Measurements from ENCODE around the gene OR4K14. TPM values are rescaled to one million over a fixed set of nuclear protein-coding genes. Genes with fewer than 3 reads are reported as not detected.

OR4K14 gene
- not detected for total RNA-seq

- H3K4me3 ChIP-seq, result no peak within 1 kb of the TSS
- no peaks in the 10 kb centered on the region for H3K9me3 ChIP-seq
- no peak within 1 kb of the TSS for H3K27ac ChIP-seq
- no peaks in the 10 kb centered on the region for H3K36me3 ChIP-seq
- no peaks in the 10 kb centered on the region for H3K27me3 ChIP-seq
- no peak for TF ChIP-seq CTCF (IDR thresholded peaks at IDR 0.05)
- no peaks in the 10 kb centered on the region for H3K4me1 ChIP-seq
- H3K9ac ChIP-seq (ENCODE audit: low read depth in 2 of 2, low read length in 2 of 2), result no peak within 1 kb of the TSS
- DNase-seq, result no peak
- intact Hi-C loops (cut with DNase I), result no loop called here
Measured at GRCh38 chr14:20019257-20019865, at the start of gene OR4K14. TSS of gene OR4K14 (minus strand) at chr14:20019307. CDS start at chr14:20015193, 4,114 bp downstream.

- DNase-seq, result no peak
- no peaks in the 10 kb centered on the region for H3K27me3 ChIP-seq
- no peak within 1 kb of the TSS for H3K4me3 ChIP-seq
- H3K9ac ChIP-seq (ENCODE audit: low read depth in 2 of 2, low read length in 2 of 2), result no peak within 1 kb of the TSS
- no peaks in the 10 kb centered on the region for H3K4me1 ChIP-seq
- H3K36me3 ChIP-seq, result no peaks in the 10 kb centered on the region
- no peaks in the 10 kb centered on the region for H3K9me3 ChIP-seq
- intact Hi-C loops (cut with DNase I), result no loop called here
- H3K27ac ChIP-seq, result no peak within 1 kb of the TSS
- TF ChIP-seq CTCF (IDR thresholded peaks at IDR 0.05), result no peak
Measured at GRCh38 chr14:20059745-20060144, 40.6 kb upstream of the OR4K14 start, which contains the start of gene OR4L1. TSS of gene OR4L1 (plus strand) at chr14:20060045. CDS start at chr14:20060045, 0 bp downstream.

DNA sequence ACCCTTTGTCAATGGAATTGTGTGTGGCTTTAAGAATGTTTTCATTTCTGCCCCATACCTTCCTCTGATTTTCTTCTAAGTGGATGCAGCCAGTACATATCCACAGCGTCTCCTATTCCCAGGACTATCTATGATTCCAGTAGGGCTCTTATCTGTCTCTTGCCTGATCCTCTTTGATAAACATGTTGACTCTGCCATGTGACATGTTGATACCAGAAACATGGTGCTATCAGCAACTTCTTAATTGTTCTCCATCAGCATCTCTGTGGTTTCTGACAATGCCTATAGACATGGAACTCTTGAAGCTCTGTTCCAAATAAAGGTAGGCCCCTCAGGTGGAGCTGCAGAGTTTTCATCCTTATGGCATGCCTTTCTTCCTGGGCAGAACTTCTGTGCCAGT lies 29.1 kb upstream of the OR4K14 start:
- Histone ChIP-seq H3K36me3 (no peaks in the 10 kb centered on the region), H3K4me1 (no peaks in the 10 kb centered on the region), H3K9ac (ENCODE audit: low read depth in 2 of 2, low read length in 2 of 2) (no peak overlapping the region), H3K9me3 (no peaks in the 10 kb centered on the region), H3K27me3 (no peaks in the 10 kb centered on the region), H3K27ac (no peak overlapping the region), H3K4me3 (no peak overlapping the region)
- intact Hi-C loops (cut with DNase I), result no loop called here
- TF ChIP-seq CTCF (IDR thresholded peaks at IDR 0.05), result no peak
- DNase-seq, result no peak

DNA sequence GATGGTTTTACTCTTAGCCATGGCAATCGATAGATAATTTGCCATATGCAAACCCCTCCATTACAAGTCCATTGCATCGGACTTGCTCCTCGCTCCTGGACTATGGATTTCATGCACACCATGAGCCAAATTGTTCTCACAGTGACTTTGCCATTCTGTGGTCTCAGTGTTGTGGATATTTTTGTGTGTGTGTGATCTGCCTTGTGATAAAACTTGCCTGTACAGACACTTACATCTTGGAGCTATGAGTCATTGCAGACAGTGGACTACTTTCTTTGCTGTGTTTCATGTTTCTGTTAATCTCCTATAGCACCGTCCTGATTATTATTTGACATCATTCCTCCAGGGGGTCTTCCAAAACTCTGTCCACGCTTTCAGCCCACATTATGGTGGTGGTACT lies 25.1 kb upstream of the OR4K14 start:
- Histone ChIP-seq H3K36me3 (no peaks in the 10 kb centered on the region), H3K27me3 (no peaks in the 10 kb centered on the region), H3K27ac (no peak overlapping the region), H3K9ac (ENCODE audit: low read depth in 2 of 2, low read length in 2 of 2) (no peak overlapping the region), H3K4me3 (no peak overlapping the region), H3K4me1 (no peaks in the 10 kb centered on the region), H3K9me3 (no peaks in the 10 kb centered on the region)
- no peak for TF ChIP-seq CTCF (IDR thresholded peaks at IDR 0.05)
- intact Hi-C loops (cut with DNase I), result no loop called here
- no peak for DNase-seq

DNA sequence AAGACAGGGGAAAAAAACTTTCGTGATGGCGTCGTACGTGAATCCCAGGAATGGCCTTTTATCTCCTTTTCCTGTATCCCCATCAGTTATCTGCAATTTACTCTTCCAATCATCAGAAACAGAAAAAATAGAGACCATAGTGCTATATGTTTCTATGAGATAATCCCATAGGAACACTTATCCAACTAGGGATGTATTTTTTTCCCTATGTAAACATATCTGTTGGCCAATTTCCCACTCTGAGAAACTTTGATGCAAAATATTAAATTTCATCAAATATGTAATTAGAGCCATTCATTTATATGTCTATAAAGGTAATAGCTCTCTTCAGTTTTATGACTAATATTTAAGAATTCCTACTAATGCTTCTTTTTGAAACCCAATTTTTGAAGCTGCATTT lies 16.8 kb upstream of the OR4K14 start, which contains the start of gene OR4K13:
OR4K13 (minus strand) TSS at position 101 of the 400 bp plus-strand sequence. CDS start 1,280 bp downstream, outside the sequence.
- no peaks in the 10 kb centered on the region for H3K4me1 ChIP-seq
- no peak within 1 kb of the TSS for H3K27ac ChIP-seq
- no peak for DNase-seq
- no peak within 1 kb of the TSS for H3K4me3 ChIP-seq
- TF ChIP-seq CTCF (IDR thresholded peaks at IDR 0.05), result no peak
- H3K9me3 ChIP-seq, result no peaks in the 10 kb centered on the region
- intact Hi-C loops (cut with DNase I), result no loop called here
- no peaks in the 10 kb centered on the region for H3K27me3 ChIP-seq
- no peak within 1 kb of the TSS for H3K9ac ChIP-seq (ENCODE audit: low read depth in 2 of 2, low read length in 2 of 2)
- no peaks in the 10 kb centered on the region for H3K36me3 ChIP-seq

Measured in colonic mucosa (tissue), 4 donors.